GM21447 (cell line): ENCODE results near the gene NSF.
"Not testable (repeated sequence)": the region's sequence is repeated elsewhere in the genome, so short reads cannot be mapped to it uniquely, and the experiment has no call there.

Experiments
- ATAC-seq: cut with Tn5 transposase; IDR thresholded peaks from one replicate; pipeline ENCODE4 v1.9.1; 2021; ENCODE audit not compliant: unreplicated experiment

NSF gene

DNA sequence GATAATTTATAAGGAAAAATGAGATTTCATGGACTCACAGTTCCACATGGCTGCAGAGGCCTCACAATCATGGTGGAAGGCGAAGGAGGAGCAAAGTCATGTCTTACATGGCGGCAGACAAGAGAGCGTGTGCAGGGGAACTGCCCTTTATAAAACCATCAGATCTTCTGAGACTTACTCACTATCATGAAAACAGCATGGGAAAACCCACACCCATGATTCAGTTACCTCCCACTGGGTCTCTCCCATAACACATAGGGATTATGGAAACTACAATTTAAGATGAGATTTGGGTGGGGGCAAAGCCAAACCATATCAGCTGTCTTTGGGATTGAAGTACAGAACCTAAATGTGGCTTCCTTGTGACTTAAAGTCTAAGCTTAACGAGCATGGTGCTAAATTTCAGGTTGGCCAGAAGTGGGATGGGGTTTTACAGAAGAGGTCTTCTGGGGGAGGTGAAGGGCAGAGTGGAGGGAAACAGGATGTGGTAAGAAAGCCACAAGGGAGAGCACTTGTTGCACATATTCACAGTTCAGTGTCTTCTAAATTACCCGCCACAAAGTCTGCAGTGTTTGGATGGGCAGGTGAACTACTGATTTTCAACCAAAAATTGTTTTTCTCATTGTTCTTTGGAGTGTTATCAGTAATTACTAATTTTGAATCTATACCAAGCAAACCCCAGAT lies 38.4 kb downstream of the NSF start:
- ATAC-seq = not testable (repeated sequence)

DNA sequence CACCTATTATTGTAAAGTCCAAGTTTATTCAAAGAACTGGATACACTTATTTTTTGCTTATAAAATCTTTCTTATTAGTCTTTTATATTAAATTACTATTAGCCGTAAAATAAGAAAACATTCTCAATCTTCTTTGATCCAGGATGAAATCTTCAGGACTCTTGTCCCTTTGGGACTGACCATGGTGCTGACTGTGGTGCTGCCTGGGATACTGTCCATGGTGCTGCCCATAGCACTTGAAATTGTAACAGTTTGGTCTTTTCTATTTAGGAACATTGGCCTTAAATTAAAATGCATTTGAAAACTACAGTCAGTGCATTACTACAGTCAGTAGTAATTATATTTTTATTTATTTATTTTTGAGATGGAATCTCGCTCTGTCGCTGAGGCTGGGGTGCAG lies 41.7 kb downstream of the NSF start:
- ATAC-seq = not testable (repeated sequence)

DNA sequence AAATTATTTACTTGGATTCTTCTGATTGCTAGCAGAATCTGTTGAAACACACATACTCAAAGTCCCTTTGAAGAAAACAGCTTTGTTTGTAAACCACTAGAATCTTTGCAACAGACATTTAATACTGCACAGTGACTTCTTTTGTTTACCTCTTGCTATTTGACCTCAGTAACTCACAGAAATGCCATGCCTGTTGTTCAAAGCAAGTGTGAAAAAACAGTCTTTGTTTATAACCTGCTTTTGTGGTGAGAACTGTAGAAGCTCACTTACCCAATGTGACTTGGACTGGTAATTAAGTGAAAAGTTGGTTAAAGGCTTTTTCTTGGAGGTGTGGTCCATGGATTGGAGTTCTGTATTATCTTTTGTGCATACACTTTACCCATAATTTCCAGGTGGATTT lies 44.4 kb downstream of the NSF start:
- ATAC-seq = not testable (repeated sequence)

DNA sequence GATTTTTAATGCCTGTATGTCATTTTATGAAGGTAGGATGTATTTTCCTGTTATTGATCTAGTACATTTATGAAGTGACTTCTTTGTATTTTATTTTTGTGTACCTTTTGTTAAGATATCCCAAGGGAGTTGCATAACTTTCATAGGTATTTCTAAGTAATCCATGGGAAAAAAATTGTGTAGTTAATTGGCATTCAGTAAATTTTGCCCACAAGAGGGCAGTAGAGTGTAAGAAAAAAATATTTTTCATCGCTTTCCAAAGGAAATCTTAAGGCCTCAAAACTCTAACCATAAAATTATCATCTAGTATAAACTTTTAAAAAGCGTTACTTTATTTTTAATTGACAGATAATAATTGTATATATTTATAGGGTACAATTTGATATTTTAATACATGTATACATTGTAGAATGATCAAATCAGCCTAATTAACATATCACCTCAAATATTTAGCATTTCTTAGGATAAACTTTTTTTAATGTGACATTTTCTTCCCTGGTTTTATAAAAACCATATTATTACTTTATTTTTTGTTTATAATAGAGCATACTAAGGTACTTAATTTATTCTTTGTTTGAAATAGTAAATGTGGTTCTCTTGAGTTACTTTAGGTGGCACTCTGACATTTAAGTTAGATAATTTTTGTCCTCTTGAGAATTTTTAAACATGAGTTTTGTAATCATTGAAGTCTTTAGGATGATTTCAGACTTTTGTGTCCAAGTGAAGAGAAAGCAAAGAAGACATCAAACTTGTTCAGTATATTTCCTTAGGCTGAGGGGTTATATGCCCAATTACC lies 51.6 kb downstream of the NSF start:
- not testable (repeated sequence) for ATAC-seq

DNA sequence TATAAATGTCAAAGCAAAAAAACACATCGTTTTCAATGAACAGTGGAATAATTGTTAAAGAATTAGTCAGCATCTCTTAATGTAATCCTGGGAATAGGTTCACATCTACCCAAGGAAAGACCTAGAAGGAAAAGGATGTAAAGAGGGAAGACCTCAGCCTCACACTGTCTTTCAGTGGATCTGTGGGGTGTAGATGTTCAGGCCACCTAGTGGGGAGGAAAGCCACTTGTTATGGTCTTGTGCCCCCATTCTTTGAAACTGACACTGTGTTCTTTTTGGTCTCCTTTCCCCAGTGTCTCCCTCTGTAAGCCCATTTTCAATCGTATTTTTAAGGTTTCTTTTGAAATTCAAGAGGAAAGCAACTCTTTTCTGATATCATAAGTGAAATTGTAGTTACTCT lies 56.8 kb downstream of the NSF start:
- not testable (repeated sequence) for ATAC-seq

DNA sequence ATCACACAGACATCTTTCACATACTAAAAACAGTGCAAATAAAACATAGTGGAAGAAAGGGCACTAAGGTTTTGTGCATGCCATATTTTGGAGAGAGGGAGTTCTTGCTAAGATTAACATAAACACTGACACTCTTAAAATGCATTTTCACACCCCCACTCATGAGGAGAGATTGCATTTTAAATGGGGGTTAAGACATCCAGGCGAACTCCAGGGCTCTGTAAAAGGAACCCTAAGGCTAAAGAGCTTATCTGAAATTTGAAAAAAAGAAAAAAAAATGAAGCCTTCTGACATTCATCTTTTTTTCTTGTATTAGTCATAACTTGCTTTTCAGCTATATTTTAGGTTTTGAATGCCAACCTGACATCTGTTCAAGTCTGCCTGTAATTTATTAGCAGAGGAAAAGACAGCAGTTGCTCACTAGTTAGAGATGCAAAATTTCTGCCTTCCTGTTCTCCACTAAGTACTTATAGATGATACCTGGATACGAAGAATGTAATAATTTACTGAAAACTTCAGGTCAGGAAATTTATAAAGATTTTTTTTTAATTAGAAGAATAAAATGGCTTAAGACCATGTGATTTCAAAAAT lies 57.3 kb downstream of the NSF start:
- ATAC-seq = not testable (repeated sequence)

DNA sequence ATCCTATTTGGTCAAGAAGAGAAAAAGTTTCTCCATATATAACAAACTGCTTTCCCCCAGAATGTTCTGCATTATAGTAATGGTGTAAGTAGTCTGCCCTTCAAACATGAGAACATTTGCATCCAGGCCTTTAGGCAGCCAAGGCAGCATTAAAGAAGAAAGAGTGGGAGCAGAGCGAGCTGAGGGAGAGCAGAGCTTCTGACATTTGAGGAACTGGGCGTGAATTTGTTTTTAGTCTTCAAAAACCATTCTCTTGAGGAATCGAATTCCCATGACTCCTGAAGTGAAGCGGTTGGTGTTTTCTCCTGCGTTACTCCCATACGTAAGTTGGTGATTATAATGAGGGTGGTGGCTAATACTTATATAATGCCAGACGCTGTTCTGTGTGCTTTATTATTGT lies 58.8 kb downstream of the NSF start:
- ATAC-seq = not testable (repeated sequence)

DNA sequence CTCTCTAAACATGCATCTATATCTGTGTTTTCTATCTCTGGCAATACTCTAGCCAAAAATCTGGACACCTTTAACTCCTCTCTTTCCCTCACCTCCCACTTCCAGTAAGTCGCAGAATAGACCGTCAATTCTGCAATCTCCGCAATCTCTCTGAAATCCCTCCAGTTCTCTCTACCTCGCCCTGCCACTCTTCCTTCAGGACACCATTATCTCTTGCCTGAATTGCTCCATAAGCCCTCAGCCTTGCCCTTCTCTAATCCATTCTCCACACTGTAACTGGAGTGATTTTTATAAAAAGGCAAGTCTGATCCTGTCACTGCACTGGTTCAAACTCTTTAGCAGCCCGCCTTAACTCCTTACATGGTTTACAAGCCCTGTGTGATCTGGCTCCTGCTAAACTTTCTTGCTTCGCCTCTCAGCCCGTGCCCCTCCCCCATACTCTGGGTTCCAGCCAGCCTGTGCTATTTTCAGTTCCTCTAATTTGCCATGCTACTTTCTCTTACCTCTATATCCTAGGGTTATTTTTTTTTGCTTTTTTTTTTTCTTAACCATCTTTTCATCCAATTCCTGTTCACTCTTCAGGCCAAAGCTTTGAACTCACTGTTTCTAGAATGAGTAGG lies 61.7 kb downstream of the NSF start:
- not testable (repeated sequence) for ATAC-seq

DNA sequence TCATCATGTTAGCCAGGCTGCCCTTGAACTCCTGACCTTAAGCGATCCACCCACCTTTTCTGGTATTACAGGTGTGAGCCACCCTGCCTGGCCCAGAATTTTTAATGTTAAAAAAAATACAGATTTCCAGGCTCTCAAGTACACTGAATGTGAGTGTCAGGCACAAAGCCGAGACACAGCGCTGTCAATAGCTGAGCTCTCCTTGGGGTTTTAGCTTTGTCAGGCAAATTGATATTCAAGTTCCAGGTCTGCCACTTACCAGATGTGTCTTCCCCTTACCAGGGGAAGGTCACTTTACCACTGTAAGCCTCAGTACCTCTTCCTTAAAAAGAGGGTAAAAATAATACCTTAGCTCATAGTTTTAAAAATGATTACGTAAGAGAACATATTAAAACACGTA lies 67.8 kb downstream of the NSF start:
- ATAC-seq = not testable (repeated sequence)

DNA sequence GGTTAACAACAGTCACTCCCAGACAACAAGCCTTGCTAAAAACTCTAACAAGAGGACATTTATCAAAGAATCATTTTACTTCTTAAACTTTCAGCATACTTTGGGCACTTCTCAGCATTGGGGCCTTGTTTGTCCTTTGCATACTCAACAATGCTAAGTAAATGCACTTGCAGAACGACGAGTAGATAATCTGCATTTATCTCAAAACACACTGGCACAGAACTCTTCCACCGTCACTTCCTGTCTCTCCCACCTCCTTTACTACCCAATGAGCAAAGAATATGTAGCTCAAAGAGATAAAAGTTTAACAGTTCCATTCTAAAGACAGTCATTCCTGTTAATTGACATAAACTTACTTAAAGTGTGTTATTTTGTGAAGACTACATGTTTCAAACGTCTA lies 69.2 kb downstream of the NSF start:
- not testable (repeated sequence) for ATAC-seq

DNA sequence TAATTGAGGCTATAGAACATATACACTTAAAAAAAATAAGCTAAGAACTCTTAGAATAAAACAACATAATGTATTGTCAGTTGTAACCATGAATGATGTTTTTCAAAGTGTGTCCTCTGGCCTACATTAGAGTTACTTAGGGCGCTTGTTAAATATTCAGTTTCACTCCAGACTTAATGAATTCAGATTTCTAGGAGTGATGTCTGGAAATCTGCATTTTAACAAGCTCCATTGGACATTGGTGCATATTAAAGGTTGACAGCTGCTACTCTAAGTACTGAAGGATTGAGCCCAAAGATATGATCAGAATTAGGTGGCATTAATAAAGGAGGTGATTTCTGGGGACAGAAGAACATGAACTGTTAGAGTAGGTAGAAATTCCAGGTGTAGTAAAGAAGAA lies 72.7 kb downstream of the NSF start:
- ATAC-seq = not testable (repeated sequence)

DNA sequence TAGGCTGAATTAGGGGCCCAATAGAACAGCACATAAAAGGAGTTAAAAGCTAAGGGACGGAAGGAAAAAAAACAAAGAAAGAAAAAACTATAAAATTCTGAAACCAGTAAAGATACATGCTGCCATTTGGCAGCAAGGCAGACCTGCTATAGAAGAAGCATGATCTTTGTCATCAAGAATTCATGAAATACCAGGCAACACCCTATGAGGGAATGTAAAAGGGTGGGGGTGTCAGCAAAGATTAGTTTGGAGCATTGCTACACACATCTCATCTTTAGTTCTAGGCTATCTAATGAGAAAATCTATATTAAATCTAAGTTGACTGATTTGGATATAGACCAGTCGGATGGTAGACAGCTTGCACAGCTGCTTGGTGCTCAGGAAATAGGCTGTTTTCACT lies 73.1 kb downstream of the NSF start:
- not testable (repeated sequence) for ATAC-seq

DNA sequence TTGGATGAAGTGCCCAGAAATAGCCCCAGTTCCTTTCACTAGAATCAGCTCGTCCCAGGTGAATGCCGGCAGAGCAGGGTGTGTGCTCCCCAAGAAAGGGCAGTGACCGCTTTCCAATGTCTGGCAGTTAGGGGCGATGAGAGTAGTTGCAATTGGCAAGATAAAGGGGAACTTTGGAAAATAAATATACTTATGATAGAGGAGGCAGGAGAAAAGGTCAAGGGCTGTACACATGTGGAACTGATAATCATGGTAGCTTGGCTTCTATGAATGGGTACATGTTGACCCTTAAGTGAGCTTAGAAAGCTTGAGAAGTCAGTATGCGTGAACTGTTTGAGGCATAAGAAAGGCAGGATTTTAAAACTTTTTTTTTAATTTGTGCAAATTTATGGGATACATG lies 75.5 kb downstream of the NSF start:
- ATAC-seq = not testable (repeated sequence)

DNA sequence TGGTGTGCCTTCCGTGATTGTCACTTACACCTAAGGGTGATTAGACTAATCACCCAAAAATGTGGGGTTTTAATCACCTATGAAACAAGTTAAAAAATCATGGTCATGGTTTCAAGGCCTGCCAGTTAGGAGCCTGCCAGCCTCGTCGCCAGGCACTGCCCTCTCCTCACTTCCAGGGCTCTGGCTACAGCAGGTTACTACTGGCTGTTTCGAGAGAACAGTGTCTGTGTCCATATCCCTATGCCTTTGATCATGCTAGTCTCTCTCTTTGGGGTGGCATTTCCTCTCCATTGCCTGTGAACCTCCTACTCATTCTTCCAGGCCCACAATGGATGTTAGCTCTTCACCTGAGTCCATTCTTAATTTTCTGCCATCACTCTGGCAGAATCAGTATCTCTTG lies 80.3 kb downstream of the NSF start:
- not testable (repeated sequence) for ATAC-seq

DNA sequence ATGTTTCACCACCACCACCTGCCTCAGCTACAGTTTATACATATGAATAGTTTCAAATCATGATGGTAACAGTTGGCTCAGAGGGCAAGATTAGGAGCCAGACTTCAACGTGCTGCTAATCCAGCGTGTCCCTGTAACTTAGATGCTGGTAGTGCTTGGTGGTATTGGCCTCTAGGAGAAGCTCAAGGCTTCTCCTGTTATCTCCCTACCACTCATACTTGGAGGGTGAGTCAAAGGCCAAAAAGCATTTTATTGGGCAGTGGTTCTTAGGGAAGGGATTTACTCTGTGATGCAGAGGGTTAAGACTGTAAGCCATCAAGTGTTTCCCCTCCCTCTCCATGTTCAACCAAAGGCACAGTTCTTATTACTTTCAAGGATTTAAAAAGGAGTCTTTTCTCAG lies 82.3 kb downstream of the NSF start:
- ATAC-seq = not testable (repeated sequence)

DNA sequence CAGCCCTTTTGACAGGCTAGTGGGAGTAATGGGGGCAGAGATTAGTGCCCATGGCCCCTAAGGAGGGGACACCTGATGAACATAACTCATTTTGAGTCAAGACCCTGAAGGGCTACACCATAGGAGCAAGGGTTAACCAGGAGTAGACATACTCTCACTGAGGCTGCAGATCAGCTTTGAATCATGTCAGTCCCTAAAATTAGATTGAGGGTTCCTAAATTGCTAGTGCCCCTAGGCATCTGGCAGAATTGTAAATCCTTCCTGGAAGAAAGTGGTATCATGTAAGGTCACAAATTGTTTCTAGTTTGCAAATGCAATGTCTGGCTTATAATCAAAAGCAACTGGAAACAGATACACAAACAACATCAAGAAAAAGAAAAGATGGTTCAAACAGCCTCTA lies 87.3 kb downstream of the NSF start:
- ATAC-seq = not testable (repeated sequence)

DNA sequence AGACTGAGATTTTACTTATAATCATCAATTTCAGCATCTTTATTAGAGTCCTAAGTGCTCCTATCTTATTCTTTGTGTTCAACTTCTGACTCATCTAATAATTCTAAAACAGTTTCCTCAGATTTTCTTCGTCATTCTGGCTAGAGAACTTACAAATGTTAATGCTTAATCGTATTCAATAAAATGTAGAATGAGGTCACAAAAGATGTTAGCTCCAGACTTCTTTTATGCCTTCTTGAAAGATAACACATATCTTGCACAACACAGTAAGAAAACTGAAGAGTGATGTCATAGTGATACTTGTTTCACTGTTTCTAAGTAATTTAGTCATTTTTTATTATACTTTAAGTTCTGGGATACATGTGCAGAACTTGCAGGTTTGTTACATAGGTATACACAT lies 93.2 kb downstream of the NSF start:
- not testable (repeated sequence) for ATAC-seq

DNA sequence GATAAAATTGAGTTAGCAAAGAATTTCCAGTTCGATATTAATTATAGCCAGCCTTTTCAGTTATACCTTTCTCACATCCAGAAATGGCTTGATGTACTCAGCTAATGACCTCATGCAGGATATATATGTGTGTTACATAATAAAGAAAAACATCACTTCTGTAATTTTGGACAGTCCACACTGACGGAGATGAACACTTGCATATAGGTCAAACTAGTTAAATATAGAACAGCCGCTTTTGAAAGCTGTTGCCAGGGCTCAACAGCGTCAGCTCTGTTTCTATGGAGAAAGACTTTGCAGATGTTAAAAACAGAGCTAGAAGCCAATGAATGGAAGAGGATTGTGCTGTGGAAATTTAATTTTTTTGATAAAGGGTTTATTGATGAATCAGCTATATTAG lies 94.8 kb downstream of the NSF start:
- ATAC-seq = not testable (repeated sequence)

DNA sequence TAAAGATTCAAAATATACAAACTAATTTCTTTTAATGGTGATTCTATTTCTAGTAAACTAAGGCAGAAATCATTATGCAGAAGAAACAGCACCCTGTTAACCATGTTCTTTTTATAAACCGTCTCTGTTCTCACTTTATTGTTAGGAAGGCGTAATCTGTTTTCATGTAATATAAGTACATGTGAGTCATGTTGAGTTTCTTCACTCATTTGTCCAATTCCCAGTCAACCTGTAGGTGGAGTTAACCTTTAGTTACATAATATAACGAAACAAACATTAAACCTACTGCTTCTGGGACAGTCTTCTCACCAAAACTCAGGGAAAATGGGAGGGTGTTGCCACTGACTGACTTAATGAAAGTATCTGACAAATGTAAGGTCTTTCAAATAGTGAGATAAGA lies 101.7 kb downstream of the NSF start:
- not testable (repeated sequence) for ATAC-seq

DNA sequence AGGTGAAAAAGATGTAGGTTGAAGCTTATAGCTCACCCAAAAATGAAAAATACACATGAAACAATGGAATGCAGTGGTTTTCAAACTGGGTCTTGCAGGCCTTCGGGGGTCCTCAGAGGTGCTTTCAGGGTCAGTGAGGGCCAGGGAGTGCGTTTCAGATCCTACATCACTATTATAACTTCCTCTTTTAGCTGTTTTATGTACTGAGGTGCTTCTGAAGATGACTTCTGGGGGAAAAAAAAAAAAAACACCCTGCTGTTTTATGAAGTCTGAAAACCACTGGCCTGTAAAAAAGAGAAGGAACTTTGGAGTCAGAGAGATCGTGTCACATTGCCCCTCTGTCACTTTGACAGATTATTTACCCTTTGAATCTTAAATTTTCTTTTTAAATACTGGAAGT lies 102.8 kb downstream of the NSF start:
- ATAC-seq = not testable (repeated sequence)

DNA sequence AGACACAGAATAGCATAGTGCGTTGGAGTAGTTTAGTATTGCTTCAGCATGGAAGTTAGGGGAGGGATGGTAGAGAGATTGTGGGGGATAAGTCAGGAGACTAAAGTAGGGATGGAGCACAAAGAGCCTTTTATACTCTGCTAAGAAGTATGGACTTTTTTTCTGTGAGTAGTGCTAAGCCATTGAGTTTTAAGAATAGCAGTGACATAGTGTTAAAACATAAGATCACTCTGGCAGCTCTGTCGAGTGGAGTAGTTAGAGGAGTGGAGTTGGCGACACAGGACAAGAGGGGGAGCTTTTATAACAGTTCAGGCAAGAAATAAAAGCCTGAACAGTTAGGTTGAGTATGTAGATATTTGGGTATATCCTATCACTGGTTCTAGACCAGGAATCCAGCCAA lies 106.1 kb downstream of the NSF start:
- ATAC-seq = not testable (repeated sequence)
